Endometrial microvascular endothelial cells (primary cell): Measurements from ENCODE around the gene NEK3. TPM values are rescaled to one million over a fixed set of nuclear protein-coding genes. Genes with fewer than 3 reads are reported as not detected.
"Not testable (repeated sequence)": the region's sequence is repeated elsewhere in the genome, so short reads cannot be mapped to it uniquely, and the experiment has no call there.

Experiments used
- in situ Hi-C: cut with HindIII; loops from 2 replicates; pipeline ENCODE4 v1.10.0; 2017; ENCODE audit warnings: low sequenced_read_pairs, low pct_unique_long_range_greater_than_20kb; ENCODE audit errors: inconsistent ontology term
- total RNA-seq: library from RNA; depleted of rRNA; stranded (reverse); fragments of >200 nt; gene quantifications from one replicate; pipeline ENCODE4 v1.2.3, GENCODE V29; 2015; ENCODE audit errors: inconsistent ontology term

Gene NEK3
- total RNA-seq, 1 donor from 2014 or later: 21.4 TPM

- in situ Hi-C loops: no loop called here
These were observed 31.4 kb downstream of the NEK3 start for GRCh38 chr13:52127783-52128702.

- in situ Hi-C loops: no loop called here
These were observed 32.0 kb downstream of the NEK3 start for GRCh38 chr13:52127378-52127777.

GRCh38 chr13:52125547-52125946, 33.9 kb downstream of the NEK3 start:
- in situ Hi-C loops: no loop called here

GRCh38 chr13:52118595-52118994, 40.8 kb downstream of the NEK3 start:
- in situ Hi-C loops: no loop called here

- in situ Hi-C loops: no loop called here
These were observed 41.3 kb downstream of the NEK3 start for GRCh38 chr13:52118095-52118494.

- in situ Hi-C loops: no loop called here
These were observed 46.8 kb downstream of the NEK3 start for GRCh38 chr13:52112591-52112990.

- in situ Hi-C loops: no loop called here
These were observed 50.2 kb downstream of the NEK3 start for GRCh38 chr13:52109116-52109670.

- in situ Hi-C loops: no loop called here
These were observed 53.6 kb downstream of the NEK3 start for GRCh38 chr13:52105841-52106240.

GRCh38 chr13:52104624-52105023, 54.8 kb downstream of the NEK3 start:
- in situ Hi-C loops: no loop called here

GRCh38 chr13:52103386-52103785, 56.0 kb downstream of the NEK3 start:
- in situ Hi-C loops: no loop called here

- in situ Hi-C loops: not testable (repeated sequence)
These were observed 57.0 kb downstream of the NEK3 start for GRCh38 chr13:52102423-52102822.

GRCh38 chr13:52097197-52097596, 62.2 kb downstream of the NEK3 start:
- in situ Hi-C loops: no loop called here

GRCh38 chr13:52096748-52097147, 62.6 kb downstream of the NEK3 start:
- in situ Hi-C loops: no loop called here

GRCh38 chr13:52096062-52096461, 63.3 kb downstream of the NEK3 start:
- in situ Hi-C loops: no loop called here

GRCh38 chr13:52092087-52092486, 67.3 kb downstream of the NEK3 start:
- in situ Hi-C loops: no loop called here

GRCh38 chr13:52091473-52091872, 67.9 kb downstream of the NEK3 start:
- in situ Hi-C loops: no loop called here

- in situ Hi-C loops: no loop called here
These were observed 74.0 kb downstream of the NEK3 start for GRCh38 chr13:52085421-52085820.

- in situ Hi-C loops: not testable (repeated sequence)
These were observed 74.4 kb downstream of the NEK3 start for GRCh38 chr13:52084981-52085380.
